Prostate gland (tissue), 2 donors: Measurements from ENCODE around the gene TRIO. TPM values are rescaled to one million over a fixed set of nuclear protein-coding genes. Genes with fewer than 3 reads are reported as not detected.

ENCODE experiments used
- DNase-seq: peaks from one replicate; pipeline ENCODE4 v3.0.0-alpha.2; 2019; ENCODE audit warnings: low spot score
- H3K27ac ChIP-seq, 2 donors: fragments of 200-600 bp; sonication (generic); 2 replicates each; pipeline ENCODE4 v1.5.1; 2017 to 2019
- H3K27me3 ChIP-seq: fragments of 200-600 bp; sonication (generic); replicated peaks from 2 replicates; pipeline ENCODE4 v1.5.1; 2019; ENCODE audit not compliant: insufficient read depth
- H3K36me3 ChIP-seq, 2 donors: fragments of 200-600 bp; sonication (generic); 1 replicate in 1 of 2; 2 replicates in 1 of 2; pipeline versions ENCODE4 v1.5.1 to v1.8.1; 2017 to 2019
- H3K4me1 ChIP-seq: fragments of 200-600 bp; sonication (generic); replicated peaks from 2 replicates; pipeline ENCODE4 v1.5.1; 2019
- H3K4me3 ChIP-seq, 2 donors: fragments of 200-600 bp; sonication (generic); 2 replicates each; pipeline ENCODE4 v1.5.1; 2017 to 2019
- H3K9me3 ChIP-seq: fragments of 200-600 bp; sonication (generic); 2 replicates; pipeline ENCODE4 v1.5.1; 2017
- CTCF ChIP-seq, 4 experiments: fragments of 200-600 bp in 2 of 4; fragments of 450-650 bp in 2 of 4; sonication (generic) in 2 of 4; IDR thresholded peaks; 1 replicate in 3 of 4; 2 replicates in 1 of 4; pipeline ENCODE4 v1.5.1; 2016 to 2019; ENCODE audit warnings: antibody characterized with exemption in 4 of 4, mild to moderate bottlenecking in 2 of 4, moderate library complexity in 2 of 4
- POLR2A ChIP-seq: fragments of 450-650 bp; IDR thresholded peaks from one replicate; pipeline ENCODE4 v1.6.1; 2016; ENCODE audit warnings: antibody characterized with exemption, mild to moderate bottlenecking
- POLR2AphosphoS5 ChIP-seq: sonication (generic); formaldehyde crosslinking; IDR thresholded peaks from one replicate; pipeline ENCODE4 v1.6.1; 2017; ENCODE audit warnings: antibody characterized with exemption
- WGBS: methylation state at CpG from one replicate; pipeline ENCODE4 v1.1.5; 2018; 5-methylcytosine and 5-hydroxymethylcytosine counted together
- intact Hi-C: fragments of 100-400 bp; cut with DNase I; formaldehyde crosslinking; loops from one replicate; pipeline ENCODE4 v1.14.2; 2022
- total RNA-seq, 2 donors: library from RNA; depleted of rRNA; stranded (reverse); fragments of >200 nt; gene quantifications; one replicate each; pipeline ENCODE4 v1.1.0, GENCODE V29; 2016

TRIO gene
- total RNA-seq, 2 donors from 2014 or later = 90.3 to 197 TPM

GRCh38 chr5:14556015-14556414, 412.9 kb downstream of the TRIO start:
- H3K36me3 ChIP-seq = no peaks in the 10 kb centered on the region
- H3K4me3 ChIP-seq = no peak overlapping the region
- intact Hi-C loops = no loop called here
- no peak overlapping the region for H3K27ac ChIP-seq
- no peaks in the 10 kb centered on the region for H3K27me3 ChIP-seq
- WGBS = 75% methylated on average over 2 of the region's 2 CpGs
- no peaks in the 10 kb centered on the region for H3K9me3 ChIP-seq
- TF ChIP-seq POLR2AphosphoS5 (no peak), CTCF (IDR thresholded peaks at IDR 0.05) (no peak), POLR2A (no peak)
- no peaks in the 10 kb centered on the region for H3K4me1 ChIP-seq
- DNase-seq = no peak

- no peak overlapping the region for H3K4me3 ChIP-seq
- TF ChIP-seq POLR2A = no peak
- TF ChIP-seq POLR2AphosphoS5 = no peak
- no peak for TF ChIP-seq CTCF (IDR thresholded peaks at IDR 0.05)
- intact Hi-C loops = no loop called here
- no peaks in the 10 kb centered on the region for H3K4me1 ChIP-seq
- no peaks in the 10 kb centered on the region for H3K9me3 ChIP-seq
- H3K27me3 ChIP-seq = no peaks in the 10 kb centered on the region
- no peak for DNase-seq
- H3K27ac ChIP-seq = no peak overlapping the region
- WGBS = 55% methylated on average over 8 of the region's 8 CpGs
- no peaks in the 10 kb centered on the region for H3K36me3 ChIP-seq
Measured at GRCh38 chr5:14557203-14557770, 414.1 kb downstream of the TRIO start.

GRCh38 chr5:14557791-14558415, 414.8 kb downstream of the TRIO start:
- 62% methylated on average over 8 of the region's 8 CpGs for WGBS
- intact Hi-C loops = no loop called here
- H3K27me3 ChIP-seq = no peaks in the 10 kb centered on the region
- H3K27ac ChIP-seq = no peak overlapping the region
- TF ChIP-seq POLR2AphosphoS5 (no peak), CTCF (IDR thresholded peaks at IDR 0.05) (no peak), POLR2A (no peak)
- H3K36me3 ChIP-seq = no peaks in the 10 kb centered on the region
- H3K9me3 ChIP-seq = no peaks in the 10 kb centered on the region
- H3K4me3 ChIP-seq = no peak overlapping the region
- no peak for DNase-seq
- no peaks in the 10 kb centered on the region for H3K4me1 ChIP-seq

Other genes with a start within 250 kb of the TRIO start
- gene DNAH5, start 198.7 kb upstream of the TRIO start, total RNA-seq = 1 to 10 TPM; 3.7 to 6.8 TPM